GM12873 (cell line): Measurements from ENCODE around the gene MEGF11.

Experiments
- TF ChIP-seq, protein P1 (sequence below): IDR thresholded peaks from 2 replicates; pipeline ENCODE4 v1.5.1; 2012; ENCODE audit warnings: low read depth, mild to moderate bottlenecking, moderate library complexity, low read length, control low read depth; ENCODE audit not compliant: insufficient read depth; ENCODE audit errors: missing control alignments

The MEGF11 gene

DNA sequence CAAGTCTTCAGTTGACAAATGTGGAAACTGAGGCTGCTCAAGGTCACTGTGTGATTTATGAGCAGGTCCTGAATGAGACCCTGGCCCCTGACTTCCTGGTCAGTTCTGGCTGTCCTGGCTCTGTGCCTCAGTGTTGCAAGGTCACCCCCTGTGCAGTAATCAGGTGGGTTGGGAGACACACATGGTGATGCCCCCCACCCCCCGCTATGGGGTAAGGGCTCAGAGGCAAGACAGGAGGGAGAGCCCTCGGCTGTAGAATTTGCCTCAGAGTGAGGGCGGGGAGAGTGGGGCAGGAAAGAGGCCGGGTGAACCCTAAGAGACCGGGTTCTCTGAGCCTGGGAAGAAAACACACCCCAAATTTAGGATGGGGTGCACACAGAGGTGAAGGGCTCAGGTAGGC, 98.5 kb downstream of the MEGF11 start:
- TF ChIP-seq, protein P1, sequence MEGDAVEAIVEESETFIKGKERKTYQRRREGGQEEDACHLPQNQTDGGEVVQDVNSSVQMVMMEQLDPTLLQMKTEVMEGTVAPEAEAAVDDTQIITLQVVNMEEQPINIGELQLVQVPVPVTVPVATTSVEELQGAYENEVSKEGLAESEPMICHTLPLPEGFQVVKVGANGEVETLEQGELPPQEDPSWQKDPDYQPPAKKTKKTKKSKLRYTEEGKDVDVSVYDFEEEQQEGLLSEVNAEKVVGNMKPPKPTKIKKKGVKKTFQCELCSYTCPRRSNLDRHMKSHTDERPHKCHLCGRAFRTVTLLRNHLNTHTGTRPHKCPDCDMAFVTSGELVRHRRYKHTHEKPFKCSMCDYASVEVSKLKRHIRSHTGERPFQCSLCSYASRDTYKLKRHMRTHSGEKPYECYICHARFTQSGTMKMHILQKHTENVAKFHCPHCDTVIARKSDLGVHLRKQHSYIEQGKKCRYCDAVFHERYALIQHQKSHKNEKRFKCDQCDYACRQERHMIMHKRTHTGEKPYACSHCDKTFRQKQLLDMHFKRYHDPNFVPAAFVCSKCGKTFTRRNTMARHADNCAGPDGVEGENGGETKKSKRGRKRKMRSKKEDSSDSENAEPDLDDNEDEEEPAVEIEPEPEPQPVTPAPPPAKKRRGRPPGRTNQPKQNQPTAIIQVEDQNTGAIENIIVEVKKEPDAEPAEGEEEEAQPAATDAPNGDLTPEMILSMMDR = no peak

DNA sequence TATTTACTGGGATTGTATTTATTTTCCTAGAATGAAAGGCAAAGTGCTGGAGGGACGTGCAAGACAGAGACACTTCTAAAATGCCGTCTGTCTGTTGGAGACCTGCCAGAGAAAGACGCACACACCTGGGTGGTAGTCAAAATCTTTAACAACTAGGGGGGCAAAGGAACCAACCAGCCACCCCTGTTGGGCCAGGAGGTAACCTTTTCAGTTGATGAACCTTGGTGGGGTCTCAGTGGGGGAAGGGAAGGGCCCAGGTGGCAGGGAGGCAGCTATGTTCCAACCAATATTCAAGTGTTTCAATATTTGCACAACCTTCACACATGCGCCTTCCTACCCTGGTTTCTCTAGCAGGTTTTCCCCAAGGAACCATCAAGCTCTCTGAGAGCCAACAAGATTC, 99.0 kb downstream of the MEGF11 start:
- TF ChIP-seq, protein P1 = no peak

DNA sequence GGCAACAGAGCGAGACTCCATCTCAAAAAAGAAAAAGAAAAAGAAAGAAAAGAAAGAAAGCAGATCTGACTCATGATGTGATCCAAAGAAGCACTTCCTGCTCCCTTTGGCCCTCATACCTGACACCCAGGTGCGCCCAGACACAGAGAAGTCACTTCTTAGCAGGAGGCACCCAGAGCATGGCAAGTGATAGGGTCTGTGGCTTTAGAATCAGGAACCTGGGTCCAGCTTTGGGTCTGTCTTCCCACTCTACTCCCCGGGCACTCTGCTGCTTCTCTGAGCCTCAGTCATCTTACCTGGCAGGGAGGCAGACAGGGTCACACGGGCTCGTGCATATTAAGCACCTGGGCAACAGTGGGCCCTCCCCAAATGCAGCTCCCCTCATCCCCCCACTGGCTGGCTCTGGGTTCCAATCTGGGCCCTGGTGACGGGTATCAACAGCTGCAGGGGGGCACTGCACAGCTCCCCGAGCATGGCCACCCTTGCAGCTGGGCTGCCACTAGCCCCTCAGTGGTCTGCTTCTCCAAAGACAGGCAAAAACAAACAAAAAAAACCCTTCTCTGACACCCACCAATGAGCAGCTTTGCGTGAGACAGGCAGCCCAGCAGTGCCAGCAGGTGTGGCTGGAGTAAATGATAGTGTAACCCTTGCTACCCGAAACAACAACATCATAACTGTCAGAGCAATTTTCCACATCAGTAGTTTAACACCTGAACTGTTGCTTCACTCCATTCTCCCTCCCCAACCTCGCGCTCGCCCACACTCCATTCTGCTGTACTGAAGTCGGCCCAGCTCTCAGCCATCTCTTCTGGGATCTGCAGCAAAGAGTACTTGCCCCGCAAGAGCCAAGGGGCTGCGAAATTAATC, 99.8 kb downstream of the MEGF11 start:
- TF ChIP-seq, protein P1 = no peak

DNA sequence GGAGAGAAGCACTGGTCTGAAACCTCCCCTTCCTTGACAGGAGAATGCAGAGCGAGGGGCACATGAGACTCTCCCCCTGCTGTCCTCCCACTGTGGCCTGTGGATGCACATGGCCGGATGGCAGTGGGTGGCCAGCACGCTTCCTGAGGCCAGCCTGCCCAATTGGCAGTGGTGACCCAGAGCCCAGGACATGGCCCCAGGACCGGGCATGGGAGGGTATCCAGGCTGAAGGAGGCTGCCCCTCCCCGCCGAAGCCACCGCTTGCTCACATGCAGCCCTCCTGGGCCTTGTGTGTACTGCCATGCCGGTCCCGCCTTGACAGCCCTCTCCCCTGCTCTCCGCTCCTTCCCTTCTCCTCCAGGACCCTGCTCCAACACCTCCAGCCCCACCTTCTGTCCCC, 100.9 kb downstream of the MEGF11 start:
- TF ChIP-seq, protein P1 = no peak

DNA sequence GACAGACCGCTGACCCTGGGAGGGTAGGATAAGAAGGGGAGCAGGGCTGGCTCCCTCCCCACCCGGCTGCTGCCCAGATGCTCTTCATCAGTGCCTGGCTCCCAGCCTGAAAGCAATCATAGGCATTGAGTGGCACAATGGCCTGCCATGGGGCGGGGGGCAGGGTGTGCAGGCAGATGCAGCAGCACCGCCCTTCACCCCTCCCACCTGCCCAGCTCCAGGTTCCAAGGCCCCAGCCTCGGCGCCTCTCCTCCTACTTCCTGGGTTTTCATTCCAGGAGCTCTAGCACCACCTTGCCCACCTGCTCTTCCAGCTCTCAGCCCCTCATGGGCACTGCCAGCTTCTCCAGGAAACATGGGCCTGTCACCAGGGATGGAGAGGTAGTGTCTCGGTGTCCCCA, 101.7 kb downstream of the MEGF11 start:
- TF ChIP-seq, protein P1 = no peak

DNA sequence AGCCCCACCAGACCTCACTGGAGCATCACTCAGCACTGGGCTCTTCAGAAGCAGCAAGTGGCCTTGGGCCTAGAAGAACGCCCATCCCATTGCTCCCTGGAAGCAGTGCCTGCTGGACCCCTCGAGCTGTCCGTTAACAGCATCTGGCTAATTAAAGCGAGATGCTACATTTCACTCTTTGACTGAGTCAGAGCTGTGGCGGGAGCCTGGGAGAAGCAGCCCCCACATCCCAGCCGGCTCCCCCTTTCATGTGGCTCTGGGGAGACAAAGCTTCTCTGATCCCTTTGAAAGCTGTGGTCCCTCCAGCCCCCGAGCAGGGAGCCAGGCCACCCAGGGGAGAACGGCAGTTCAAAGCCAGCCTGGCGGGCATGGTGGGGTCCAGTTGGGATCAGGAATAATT, 103.7 kb downstream of the MEGF11 start:
- TF ChIP-seq, protein P1 = no peak

DNA sequence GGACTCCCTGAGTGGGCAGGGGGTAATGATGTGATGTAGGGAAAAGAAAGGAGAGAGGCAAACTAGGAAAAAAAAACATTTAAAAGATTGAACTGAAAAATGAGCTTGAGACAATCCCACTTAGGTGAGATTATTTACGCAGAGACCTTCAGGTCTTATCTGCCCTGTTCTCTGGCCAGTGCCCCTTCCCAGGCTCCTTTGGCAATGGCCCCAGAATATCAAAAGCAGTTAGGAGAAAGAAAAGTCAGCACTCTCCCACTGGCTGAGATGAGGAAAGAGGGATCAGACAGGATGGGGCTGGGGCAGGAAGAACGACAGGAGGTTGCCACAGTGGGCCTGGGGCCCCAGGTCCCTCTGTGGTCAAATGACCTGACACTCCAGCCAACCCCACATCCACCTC, 105.4 kb downstream of the MEGF11 start:
- TF ChIP-seq, protein P1 = no peak
